ENCODE measurements around the gene NUP205.

The NUP205 gene

GRCh38 chr7:135648235-135648634, 90.5 kb downstream of the NUP205 start:
- no peak overlapping the region for H3K4me3 ChIP-seq (ENCODE audit: low read length in 2 of 2)
- no peaks in the 10 kb centered on the region for H3K9me3 ChIP-seq (ENCODE audit: control insufficient read depth in 2 of 2, low read length in 2 of 2)
- no peak overlapping the region for H3K9ac ChIP-seq (ENCODE audit: low read depth in 1 of 2, low read length in 2 of 2)
- H3K36me3 ChIP-seq (ENCODE audit: control insufficient read depth in 2 of 2, insufficient read depth in 2 of 2, low read length in 2 of 2), result peaks cover 33% of the 10 kb centered on the region in 2 donors
- no peak overlapping the region for H3K27ac ChIP-seq (ENCODE audit: low read depth in 2 of 2, low read length in 2 of 2)
- H3K27me3 ChIP-seq (ENCODE audit: control insufficient read depth in 2 of 2, insufficient read depth in 2 of 2, low read length in 2 of 2), result no peaks in the 10 kb centered on the region
- no peaks in the 10 kb centered on the region for H3K4me1 ChIP-seq (ENCODE audit: control insufficient read depth in 2 of 2, insufficient read depth in 2 of 2, low read length in 2 of 2)

GRCh38 chr7:135650831-135651573, 93.3 kb downstream of the NUP205 start:
- H3K9ac ChIP-seq (ENCODE audit: low read depth in 1 of 2, low read length in 2 of 2), result no peak overlapping the region
- peaks cover 13 to 16% of the 10 kb centered on the region in 2 donors for H3K36me3 ChIP-seq (ENCODE audit: control insufficient read depth in 2 of 2, insufficient read depth in 2 of 2, low read length in 2 of 2)
- no peaks in the 10 kb centered on the region for H3K9me3 ChIP-seq (ENCODE audit: control insufficient read depth in 2 of 2, low read length in 2 of 2)
- H3K27me3 ChIP-seq (ENCODE audit: control insufficient read depth in 2 of 2, insufficient read depth in 2 of 2, low read length in 2 of 2), result no peaks in the 10 kb centered on the region
- H3K4me3 ChIP-seq (ENCODE audit: low read length in 2 of 2), result no peak overlapping the region
- H3K27ac ChIP-seq (ENCODE audit: low read depth in 2 of 2, low read length in 2 of 2), result no peak overlapping the region
- no peaks in the 10 kb centered on the region for H3K4me1 ChIP-seq (ENCODE audit: control insufficient read depth in 2 of 2, insufficient read depth in 2 of 2, low read length in 2 of 2)

- Histone ChIP-seq H3K9me3 (ENCODE audit: control insufficient read depth in 2 of 2, low read length in 2 of 2) (no peaks in the 10 kb centered on the region), H3K36me3 (ENCODE audit: control insufficient read depth in 2 of 2, insufficient read depth in 2 of 2, low read length in 2 of 2) (peaks cover 4 to 5% of the 10 kb centered on the region in 2 donors), H3K4me1 (ENCODE audit: control insufficient read depth in 2 of 2, insufficient read depth in 2 of 2, low read length in 2 of 2) (no peaks in the 10 kb centered on the region), H3K27ac (ENCODE audit: low read depth in 2 of 2, low read length in 2 of 2) (no peak overlapping the region), H3K9ac (ENCODE audit: low read depth in 1 of 2, low read length in 2 of 2) (no peak overlapping the region), H3K27me3 (ENCODE audit: control insufficient read depth in 2 of 2, insufficient read depth in 2 of 2, low read length in 2 of 2) (no peaks in the 10 kb centered on the region), H3K4me3 (ENCODE audit: low read length in 2 of 2) (no peak overlapping the region)
These were observed 95.8 kb downstream of the NUP205 start for GRCh38 chr7:135653340-135654080.

GRCh38 chr7:135658564-135658963, 100.8 kb downstream of the NUP205 start:
- no peaks in the 10 kb centered on the region for H3K9me3 ChIP-seq (ENCODE audit: control insufficient read depth in 2 of 2, low read length in 2 of 2)
- no peaks in the 10 kb centered on the region for H3K27me3 ChIP-seq (ENCODE audit: control insufficient read depth in 2 of 2, insufficient read depth in 2 of 2, low read length in 2 of 2)
- no peak overlapping the region for H3K9ac ChIP-seq (ENCODE audit: low read depth in 1 of 2, low read length in 2 of 2)
- H3K4me1 ChIP-seq (ENCODE audit: control insufficient read depth in 2 of 2, insufficient read depth in 2 of 2, low read length in 2 of 2), result peaks cover 5 to 8% of the 10 kb centered on the region in 2 donors
- H3K36me3 ChIP-seq (ENCODE audit: control insufficient read depth in 2 of 2, insufficient read depth in 2 of 2, low read length in 2 of 2), result no peaks in the 10 kb centered on the region
- H3K27ac ChIP-seq (ENCODE audit: low read depth in 2 of 2, low read length in 2 of 2), result no peak overlapping the region
- H3K4me3 ChIP-seq (ENCODE audit: low read length in 2 of 2), result no peak overlapping the region

- Histone ChIP-seq H3K36me3 (ENCODE audit: control insufficient read depth in 2 of 2, insufficient read depth in 2 of 2, low read length in 2 of 2) (no peaks in the 10 kb centered on the region), H3K4me3 (ENCODE audit: low read length in 2 of 2) (no peak overlapping the region), H3K27me3 (ENCODE audit: control insufficient read depth in 2 of 2, insufficient read depth in 2 of 2, low read length in 2 of 2) (no peaks in the 10 kb centered on the region), H3K9ac (ENCODE audit: low read depth in 1 of 2, low read length in 2 of 2) (no peak overlapping the region), H3K9me3 (ENCODE audit: control insufficient read depth in 2 of 2, low read length in 2 of 2) (no peaks in the 10 kb centered on the region), H3K4me1 (ENCODE audit: control insufficient read depth in 2 of 2, insufficient read depth in 2 of 2, low read length in 2 of 2) (peaks cover 8 to 9% of the 10 kb centered on the region in 2 donors), H3K27ac (ENCODE audit: low read depth in 2 of 2, low read length in 2 of 2) (no peak overlapping the region)
These were observed 101.6 kb downstream of the NUP205 start for GRCh38 chr7:135659159-135659846.

- no peaks in the 10 kb centered on the region for H3K27me3 ChIP-seq (ENCODE audit: control insufficient read depth in 2 of 2, insufficient read depth in 2 of 2, low read length in 2 of 2)
- H3K4me1 ChIP-seq (ENCODE audit: control insufficient read depth in 2 of 2, insufficient read depth in 2 of 2, low read length in 2 of 2), result peaks cover 8 to 9% of the 10 kb centered on the region in 2 donors
- no peaks in the 10 kb centered on the region for H3K36me3 ChIP-seq (ENCODE audit: control insufficient read depth in 2 of 2, insufficient read depth in 2 of 2, low read length in 2 of 2)
- H3K9me3 ChIP-seq (ENCODE audit: control insufficient read depth in 2 of 2, low read length in 2 of 2), result no peaks in the 10 kb centered on the region
- peak overlapping the region; percentile 92 to 96 for H3K4me3 ChIP-seq (ENCODE audit: low read length in 2 of 2)
- H3K27ac ChIP-seq (ENCODE audit: low read depth in 2 of 2, low read length in 2 of 2), result peak overlapping the region; percentile 89 to 91
- peak overlapping the region; percentile 80 to 95 for H3K9ac ChIP-seq (ENCODE audit: low read depth in 1 of 2, low read length in 2 of 2)
These were observed 103.8 kb downstream of the NUP205 start for GRCh38 chr7:135661311-135662122.

- Histone ChIP-seq H3K4me1 (ENCODE audit: control insufficient read depth in 2 of 2, insufficient read depth in 2 of 2, low read length in 2 of 2) (peaks cover 8 to 9% of the 10 kb centered on the region in 2 donors), H3K36me3 (ENCODE audit: control insufficient read depth in 2 of 2, insufficient read depth in 2 of 2, low read length in 2 of 2) (no peaks in the 10 kb centered on the region), H3K27me3 (ENCODE audit: control insufficient read depth in 2 of 2, insufficient read depth in 2 of 2, low read length in 2 of 2) (no peaks in the 10 kb centered on the region), H3K9ac (ENCODE audit: low read depth in 1 of 2, low read length in 2 of 2) (peak overlapping the region; percentile 80 to 95), H3K9me3 (ENCODE audit: control insufficient read depth in 2 of 2, low read length in 2 of 2) (no peaks in the 10 kb centered on the region), H3K4me3 (ENCODE audit: low read length in 2 of 2) (peak overlapping the region; percentile 92 to 96), H3K27ac (ENCODE audit: low read depth in 2 of 2, low read length in 2 of 2) (peak overlapping the region; percentile 89 to 91)
These were observed 104.3 kb downstream of the NUP205 start for GRCh38 chr7:135662123-135662372.

GRCh38 chr7:135662373-135663114, 104.8 kb downstream of the NUP205 start, which contains the start of gene STMP1:
TSS of gene STMP1 (plus strand) at chr7:135662514.
- peak within 1 kb of the TSS; percentile 92 to 96 for H3K4me3 ChIP-seq (ENCODE audit: low read length in 2 of 2)
- no peaks in the 10 kb centered on the region for H3K27me3 ChIP-seq (ENCODE audit: control insufficient read depth in 2 of 2, insufficient read depth in 2 of 2, low read length in 2 of 2)
- H3K9me3 ChIP-seq (ENCODE audit: control insufficient read depth in 2 of 2, low read length in 2 of 2), result no peaks in the 10 kb centered on the region
- H3K4me1 ChIP-seq (ENCODE audit: control insufficient read depth in 2 of 2, insufficient read depth in 2 of 2, low read length in 2 of 2), result peaks cover 8 to 9% of the 10 kb centered on the region in 2 donors
- H3K27ac ChIP-seq (ENCODE audit: low read depth in 2 of 2, low read length in 2 of 2), result peak within 1 kb of the TSS; percentile 89 to 91
- H3K36me3 ChIP-seq (ENCODE audit: control insufficient read depth in 2 of 2, insufficient read depth in 2 of 2, low read length in 2 of 2), result no peaks in the 10 kb centered on the region
- H3K9ac ChIP-seq (ENCODE audit: low read depth in 1 of 2, low read length in 2 of 2), result peak within 1 kb of the TSS; percentile 80 to 95

GRCh38 chr7:135664046-135664589, 106.4 kb downstream of the NUP205 start:
- H3K36me3 ChIP-seq (ENCODE audit: control insufficient read depth in 2 of 2, insufficient read depth in 2 of 2, low read length in 2 of 2), result no peaks in the 10 kb centered on the region
- peaks cover 8 to 9% of the 10 kb centered on the region in 2 donors for H3K4me1 ChIP-seq (ENCODE audit: control insufficient read depth in 2 of 2, insufficient read depth in 2 of 2, low read length in 2 of 2)
- no peak overlapping the region for H3K9ac ChIP-seq (ENCODE audit: low read depth in 1 of 2, low read length in 2 of 2)
- H3K27me3 ChIP-seq (ENCODE audit: control insufficient read depth in 2 of 2, insufficient read depth in 2 of 2, low read length in 2 of 2), result no peaks in the 10 kb centered on the region
- H3K4me3 ChIP-seq (ENCODE audit: low read length in 2 of 2), result no peak overlapping the region
- no peak overlapping the region for H3K27ac ChIP-seq (ENCODE audit: low read depth in 2 of 2, low read length in 2 of 2)
- no peaks in the 10 kb centered on the region for H3K9me3 ChIP-seq (ENCODE audit: control insufficient read depth in 2 of 2, low read length in 2 of 2)
